Activated T-cell treated with anti-CD3 and anti-CD28 coated beads, Interleukin-2, amount 50 U/mL, for 24 hours (primary cell): ENCODE data around the gene MRTFA.
A peak's percentile ranks its signal among the peaks of the same experiment; 100 is the strongest.

Source experiments
- DNase-seq: peaks from one replicate; pipeline ENCODE4 v3.0.0-alpha.2; 2020
- H3K27ac Mint-ChIP-seq: 2 replicates; pipeline ENCODE4 v1.8.0; 2020; ENCODE audit warnings: mild to moderate bottlenecking, mixed read lengths
- H3K27me3 Mint-ChIP-seq: 2 replicates; pipeline ENCODE4 v1.8.0; 2020; ENCODE audit warnings: mixed read lengths
- H3K36me3 Mint-ChIP-seq: 2 replicates; pipeline ENCODE4 v1.8.0; 2020; ENCODE audit warnings: low read depth, mixed read lengths
- H3K4me1 Mint-ChIP-seq: 2 replicates; pipeline ENCODE4 v1.8.0; 2020; ENCODE audit warnings: low read depth, mixed read lengths
- H3K4me3 Mint-ChIP-seq: 2 replicates; pipeline ENCODE4 v1.8.0; 2020; ENCODE audit warnings: mild to moderate bottlenecking, moderate library complexity, mixed read lengths
- H3K9me3 Mint-ChIP-seq: 2 replicates; pipeline ENCODE4 v1.8.0; 2020; ENCODE audit warnings: mixed read lengths

Gene MRTFA

DNA sequence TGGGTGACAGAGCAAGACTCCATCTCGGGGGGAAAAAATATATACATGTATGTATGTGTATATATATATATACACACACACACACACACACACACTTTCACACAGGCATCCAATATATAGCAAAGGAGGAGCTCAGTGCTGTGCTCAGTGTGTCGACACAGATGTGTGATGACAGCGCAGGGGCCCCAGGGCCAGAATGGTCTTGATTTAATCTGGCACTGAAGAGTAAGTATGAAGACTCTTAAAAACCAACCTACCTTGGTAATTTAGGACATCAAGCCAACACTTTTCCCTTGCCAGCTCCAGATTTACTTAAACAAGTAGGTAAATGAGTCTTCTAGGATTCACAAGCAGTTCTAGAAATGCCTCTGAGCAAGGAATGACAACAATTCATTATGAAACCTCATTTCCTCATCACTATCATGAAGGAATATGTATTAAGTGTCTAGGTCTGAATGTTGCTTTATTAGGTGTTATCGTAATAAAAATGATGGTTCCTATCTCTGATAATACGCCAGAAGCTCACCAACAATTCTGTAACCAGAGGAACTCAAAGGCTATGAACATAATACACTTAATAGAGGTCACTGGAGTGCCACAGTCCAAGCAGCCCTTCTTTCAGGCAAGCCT lies 194.6 kb downstream of the MRTFA start:
- H3K9me3 Mint-ChIP-seq = no peaks in the 10 kb centered on the region
- H3K36me3 Mint-ChIP-seq = peaks cover 39% of the 10 kb centered on the region
- no peaks in the 10 kb centered on the region for H3K27me3 Mint-ChIP-seq
- DNase-seq = no peak
- peak overlapping the region; percentile 31 for H3K27ac Mint-ChIP-seq
- no peak overlapping the region for H3K4me3 Mint-ChIP-seq
- peaks cover 80% of the 10 kb centered on the region for H3K4me1 Mint-ChIP-seq

DNA sequence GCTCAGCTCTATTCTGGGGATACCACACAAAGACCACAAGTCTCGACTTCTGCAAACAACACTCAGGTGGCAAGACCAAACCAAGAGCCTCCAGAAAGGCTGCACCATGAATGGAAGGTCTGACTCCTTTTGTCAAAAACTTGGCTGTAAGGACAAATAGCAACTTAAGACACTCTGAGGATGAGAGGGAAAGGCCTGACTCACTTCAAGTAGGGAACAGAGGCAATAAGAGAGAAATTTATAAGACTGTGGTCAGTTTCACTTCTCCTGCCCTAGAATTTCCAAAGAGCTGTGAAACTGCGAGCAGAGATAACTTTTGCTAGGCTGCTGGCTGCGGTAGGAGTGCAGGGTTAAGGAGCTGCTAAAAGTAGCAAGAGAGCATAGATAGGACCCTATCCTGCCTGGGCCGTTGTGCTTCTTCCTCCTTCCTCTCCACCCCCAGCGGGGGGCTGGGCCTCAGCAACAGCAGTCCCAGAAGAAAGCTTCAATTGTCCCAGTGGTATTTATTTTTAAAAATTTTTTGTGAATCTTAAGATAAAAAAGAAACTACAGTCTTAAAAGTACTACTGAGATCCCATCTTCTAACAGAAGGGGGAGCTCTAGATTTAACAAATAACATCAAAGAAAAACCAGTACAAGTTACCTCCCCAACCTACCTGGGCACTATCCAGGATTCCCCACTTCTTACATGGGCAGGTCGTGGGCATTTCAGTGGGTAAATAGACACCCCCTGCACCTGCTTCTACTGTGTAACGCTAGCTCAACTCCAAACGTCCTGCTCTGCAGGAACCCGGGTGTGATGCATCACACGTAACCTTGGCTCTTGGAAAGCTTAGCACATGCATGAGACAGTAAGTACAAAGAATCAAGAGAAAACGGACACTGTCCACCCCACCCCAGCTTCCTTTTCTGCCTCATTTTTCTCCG lies 199.8 kb downstream of the MRTFA start:
- no peaks in the 10 kb centered on the region for H3K27me3 Mint-ChIP-seq
- DNase-seq = peak; percentile 60
- H3K4me3 Mint-ChIP-seq = peak overlapping the region; percentile 30
- H3K27ac Mint-ChIP-seq = peak overlapping the region; percentile 70
- H3K4me1 Mint-ChIP-seq = peaks cover 71% of the 10 kb centered on the region
- no peaks in the 10 kb centered on the region for H3K9me3 Mint-ChIP-seq
- peaks cover 51% of the 10 kb centered on the region for H3K36me3 Mint-ChIP-seq

DNA sequence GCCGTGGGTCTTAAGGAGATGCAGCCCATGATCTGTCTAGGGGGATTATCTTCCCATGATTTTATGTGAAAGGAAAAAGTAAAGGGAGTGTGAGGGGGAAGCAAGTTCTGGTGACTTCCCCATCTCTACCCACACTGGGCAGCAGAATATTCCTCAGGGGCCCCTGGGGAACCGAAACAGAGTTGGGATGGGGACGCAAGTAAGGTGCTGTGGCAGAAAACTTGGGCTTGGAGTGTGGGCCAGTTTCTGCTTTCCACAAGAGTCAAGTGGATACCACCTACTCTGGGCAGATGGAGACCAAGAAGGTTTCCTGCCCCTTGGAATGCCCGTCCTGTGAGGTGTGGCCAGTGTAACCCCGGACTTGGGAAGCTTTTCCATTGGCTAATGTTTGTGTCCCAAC lies 201.8 kb downstream of the MRTFA start:
- Mint-ChIP-seq H3K9me3 (no peaks in the 10 kb centered on the region), H3K36me3 (peaks cover 55% of the 10 kb centered on the region), H3K27me3 (no peaks in the 10 kb centered on the region), H3K27ac (peak overlapping the region; percentile 32), H3K4me3 (no peak overlapping the region), H3K4me1 (peaks cover 61% of the 10 kb centered on the region)
- DNase-seq = peak; percentile 12

DNA sequence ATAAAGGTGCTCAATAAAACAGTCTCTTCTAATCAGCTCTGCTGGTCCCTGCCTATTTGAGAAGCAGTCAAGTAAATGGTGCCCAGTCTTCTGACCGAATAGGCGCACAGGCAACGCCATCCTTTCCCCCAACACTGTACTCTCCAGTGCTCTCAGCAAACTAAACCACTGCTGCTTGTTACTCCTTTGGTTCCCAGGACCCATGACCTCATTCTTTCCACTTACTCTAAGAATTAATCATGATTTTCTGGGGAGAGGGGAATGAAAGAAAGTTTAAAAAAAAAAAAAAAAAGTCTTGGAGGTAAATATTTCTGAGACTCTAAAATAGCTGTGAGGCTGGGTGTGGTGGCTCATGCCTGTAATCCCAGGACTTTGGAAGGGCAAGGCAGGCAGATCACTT lies 202.4 kb downstream of the MRTFA start:
- Mint-ChIP-seq H3K9me3 (no peaks in the 10 kb centered on the region), H3K36me3 (peaks cover 58% of the 10 kb centered on the region), H3K27me3 (no peaks in the 10 kb centered on the region), H3K4me1 (peaks cover 58% of the 10 kb centered on the region), H3K4me3 (no peak overlapping the region), H3K27ac (peak overlapping the region; percentile 49)
- no peak for DNase-seq

DNA sequence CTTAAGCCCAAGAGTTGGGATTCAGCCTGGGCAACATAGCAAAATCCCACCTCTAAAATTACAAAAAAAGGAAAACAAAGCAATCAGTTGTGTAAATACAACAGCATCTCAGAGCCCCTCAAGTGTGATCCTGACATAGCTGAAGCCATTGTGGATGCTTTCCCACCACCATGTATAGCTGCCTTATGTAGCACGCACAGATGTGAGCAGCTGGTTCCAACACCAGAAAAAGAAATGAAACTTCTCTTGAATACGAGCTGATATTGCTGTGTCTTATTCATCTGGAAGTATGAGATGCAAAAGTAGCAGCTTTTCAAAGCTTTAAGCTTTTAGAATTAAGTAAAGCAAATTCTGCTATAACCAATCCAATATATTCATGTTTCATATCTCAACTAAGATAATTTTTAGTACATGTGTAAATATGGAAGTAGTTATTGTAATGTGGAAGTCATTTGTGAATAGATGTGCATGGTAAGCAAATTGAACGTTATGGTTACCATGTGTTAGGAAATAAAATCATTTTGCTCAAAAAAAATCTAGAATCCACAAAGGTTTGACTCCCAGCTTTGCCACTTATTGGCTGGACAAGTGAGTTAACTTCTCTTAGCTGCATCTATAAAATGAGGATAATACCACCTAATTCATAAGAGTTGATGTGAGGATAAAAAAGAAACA lies 203.0 kb downstream of the MRTFA start:
- Mint-ChIP-seq H3K36me3 (peaks cover 63% of the 10 kb centered on the region), H3K4me1 (peaks cover 55% of the 10 kb centered on the region), H3K27ac (peak overlapping the region; percentile 49), H3K27me3 (no peaks in the 10 kb centered on the region), H3K4me3 (no peak overlapping the region), H3K9me3 (no peaks in the 10 kb centered on the region)
- no peak for DNase-seq

DNA sequence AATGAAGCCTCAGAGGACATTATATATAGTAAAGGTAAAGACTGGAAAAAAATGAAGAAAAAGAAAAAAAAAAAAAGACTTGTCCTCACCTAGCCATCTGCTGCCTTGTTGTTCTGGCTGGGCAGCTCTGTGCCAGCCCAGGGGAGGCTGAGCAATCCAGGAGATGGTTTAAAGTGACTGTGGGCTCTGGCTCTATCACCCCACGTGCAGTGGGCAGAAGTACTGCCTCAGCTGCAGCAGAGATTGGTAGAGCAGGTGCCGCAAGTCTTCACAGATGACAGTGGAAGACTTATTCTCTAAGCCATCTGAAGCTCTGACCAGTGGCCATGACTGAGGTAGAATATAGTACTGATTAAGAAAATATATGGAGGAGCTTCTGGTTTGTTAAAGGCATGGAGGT lies 203.9 kb downstream of the MRTFA start:
- Mint-ChIP-seq H3K27me3 (no peaks in the 10 kb centered on the region), H3K9me3 (no peaks in the 10 kb centered on the region), H3K36me3 (peaks cover 73% of the 10 kb centered on the region), H3K27ac (no peak overlapping the region), H3K4me3 (no peak overlapping the region), H3K4me1 (peaks cover 46% of the 10 kb centered on the region)
- DNase-seq = no peak

DNA sequence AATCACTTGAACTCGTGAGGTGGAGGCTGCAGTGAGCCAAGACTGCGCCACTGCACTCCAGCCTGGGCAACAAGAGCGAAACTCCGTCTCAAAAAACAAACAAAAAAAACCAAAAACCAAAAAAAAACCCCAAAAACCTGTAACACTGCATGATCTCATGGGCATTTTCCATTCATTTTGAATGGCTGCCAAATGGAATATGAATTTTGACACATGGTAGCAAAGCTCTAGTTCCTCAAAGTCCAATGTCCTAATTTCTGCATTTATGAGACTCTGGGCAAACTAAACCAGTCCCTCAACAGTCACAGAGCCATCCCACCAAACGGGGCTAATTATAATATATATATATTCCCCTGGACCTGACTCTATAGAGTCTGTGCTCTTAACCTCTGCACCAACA lies 204.4 kb downstream of the MRTFA start:
- Mint-ChIP-seq H3K4me1 (peaks cover 41% of the 10 kb centered on the region), H3K9me3 (no peaks in the 10 kb centered on the region), H3K36me3 (peaks cover 77% of the 10 kb centered on the region), H3K27ac (no peak overlapping the region), H3K27me3 (no peaks in the 10 kb centered on the region), H3K4me3 (no peak overlapping the region)
- DNase-seq = no peak

DNA sequence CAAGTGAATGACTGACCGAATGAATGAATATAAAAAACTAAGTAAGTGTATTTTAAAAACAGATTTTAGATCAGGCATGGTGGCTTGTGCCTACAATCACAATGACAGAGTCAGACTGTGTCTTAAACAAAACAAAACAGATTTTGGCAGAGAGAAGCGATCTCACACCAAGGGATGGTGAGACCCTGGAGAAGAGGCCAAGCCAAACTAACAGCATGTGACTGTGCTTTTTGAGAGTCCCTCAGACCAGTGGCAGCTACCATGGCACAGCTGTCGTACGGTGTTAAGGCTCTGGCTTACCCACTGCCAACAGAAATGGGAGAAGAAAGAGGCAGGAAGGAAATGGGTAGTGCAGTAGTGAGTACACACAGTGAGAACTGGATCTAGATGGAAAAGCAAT lies 205.5 kb downstream of the MRTFA start:
- Mint-ChIP-seq H3K27me3 (no peaks in the 10 kb centered on the region), H3K27ac (peak overlapping the region; percentile 77), H3K4me3 (no peak overlapping the region)

DNA sequence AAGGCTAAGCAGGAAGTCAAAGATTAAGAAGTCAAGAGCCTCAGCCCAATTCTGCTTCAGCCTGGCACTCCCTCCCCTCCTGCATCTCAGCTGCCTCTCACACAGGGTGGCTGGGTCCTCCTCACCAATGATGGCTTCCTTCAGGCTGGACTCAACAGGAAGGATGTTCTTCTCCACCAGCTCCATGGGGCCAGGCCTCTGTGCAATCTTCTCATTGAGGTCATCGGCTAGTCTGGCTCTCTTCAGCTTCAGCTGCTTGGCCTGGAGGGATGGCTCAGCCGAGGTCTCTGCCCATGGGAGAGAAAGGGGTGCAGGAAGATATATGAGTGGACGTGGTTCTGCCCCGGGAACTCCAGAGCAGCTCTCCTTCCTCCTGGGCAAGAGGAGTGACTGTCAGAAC lies 207.0 kb downstream of the MRTFA start:
- no peak overlapping the region for H3K4me3 Mint-ChIP-seq
- H3K4me1 Mint-ChIP-seq = peaks cover 19% of the 10 kb centered on the region
- DNase-seq = no peak
- no peaks in the 10 kb centered on the region for H3K27me3 Mint-ChIP-seq
- H3K9me3 Mint-ChIP-seq = no peaks in the 10 kb centered on the region
- H3K36me3 Mint-ChIP-seq = peaks cover 92% of the 10 kb centered on the region
- peak overlapping the region; percentile 70 for H3K27ac Mint-ChIP-seq

More for the DNA sequence above, 205.5 kb downstream of the MRTFA start:
- Mint-ChIP-seq H3K4me1 (peaks cover 29% of the 10 kb centered on the region), H3K9me3 (no peaks in the 10 kb centered on the region), H3K36me3 (peaks cover 87% of the 10 kb centered on the region)
- no peak for DNase-seq

DNA sequence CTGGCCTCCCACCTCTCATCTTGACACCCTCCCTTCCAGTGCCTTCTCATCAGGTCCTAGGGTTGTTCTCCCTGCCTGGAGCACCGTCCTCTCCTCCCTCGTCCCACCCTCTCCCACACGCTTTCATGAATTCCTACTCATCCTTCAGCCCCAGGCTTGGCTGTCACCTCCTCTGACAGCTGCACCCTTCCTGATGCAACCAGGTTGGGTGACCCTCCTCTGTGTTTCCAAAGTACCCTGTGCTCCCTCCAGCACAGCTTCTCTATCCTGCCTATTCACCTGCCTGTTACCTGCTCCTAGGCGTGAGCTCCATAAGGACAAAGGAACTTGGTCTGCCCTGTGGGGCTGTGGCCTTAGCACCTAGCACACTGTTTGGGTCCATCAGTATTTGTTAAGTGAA lies 207.7 kb downstream of the MRTFA start:
- Mint-ChIP-seq H3K36me3 (peaks cover 87% of the 10 kb centered on the region), H3K27me3 (no peaks in the 10 kb centered on the region), H3K9me3 (no peaks in the 10 kb centered on the region), H3K4me1 (peaks cover 13% of the 10 kb centered on the region), H3K4me3 (no peak overlapping the region), H3K27ac (peak overlapping the region; percentile 83)
- DNase-seq = no peak

DNA sequence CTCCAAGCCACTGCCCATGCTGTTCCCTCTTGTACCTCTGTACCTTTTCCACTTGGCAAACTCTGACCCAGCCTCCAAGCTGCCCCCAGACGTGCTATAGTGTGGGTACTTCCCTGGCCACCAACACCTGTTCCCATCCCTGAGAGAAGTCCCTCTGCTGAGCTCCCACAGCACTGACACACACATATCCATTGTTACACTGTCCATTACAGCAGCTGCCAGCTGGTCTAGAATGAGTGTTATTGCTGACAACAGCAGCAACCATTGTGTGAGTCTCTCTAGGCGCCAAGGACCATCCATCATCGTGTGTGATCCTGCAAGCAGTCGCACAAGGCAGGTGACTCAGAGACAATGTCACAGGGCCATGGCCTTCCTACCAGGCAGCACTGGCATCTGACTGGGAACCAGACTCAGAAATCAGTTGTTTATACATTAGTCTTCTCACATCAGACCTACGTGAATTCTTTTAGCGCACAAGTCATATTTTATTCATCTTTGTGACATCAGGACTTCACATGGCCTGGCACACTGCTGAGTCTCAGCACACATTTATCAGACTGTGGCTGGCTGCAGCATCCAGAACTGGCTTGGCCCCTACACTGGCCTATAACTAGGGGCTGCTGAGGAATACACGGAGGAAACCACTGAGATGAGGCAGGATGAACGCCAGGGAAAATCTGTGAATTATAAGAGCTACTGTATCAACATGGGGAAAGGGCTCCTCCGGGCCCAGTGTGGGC lies 209.8 kb downstream of the MRTFA start:
- no peak for DNase-seq
- H3K9me3 Mint-ChIP-seq = no peaks in the 10 kb centered on the region
- H3K27me3 Mint-ChIP-seq = no peaks in the 10 kb centered on the region
- H3K36me3 Mint-ChIP-seq = peaks cover 91% of the 10 kb centered on the region
- H3K4me1 Mint-ChIP-seq = peaks cover 7% of the 10 kb centered on the region
- H3K4me3 Mint-ChIP-seq = no peak overlapping the region
- peak overlapping the region; percentile 27 for H3K27ac Mint-ChIP-seq

DNA sequence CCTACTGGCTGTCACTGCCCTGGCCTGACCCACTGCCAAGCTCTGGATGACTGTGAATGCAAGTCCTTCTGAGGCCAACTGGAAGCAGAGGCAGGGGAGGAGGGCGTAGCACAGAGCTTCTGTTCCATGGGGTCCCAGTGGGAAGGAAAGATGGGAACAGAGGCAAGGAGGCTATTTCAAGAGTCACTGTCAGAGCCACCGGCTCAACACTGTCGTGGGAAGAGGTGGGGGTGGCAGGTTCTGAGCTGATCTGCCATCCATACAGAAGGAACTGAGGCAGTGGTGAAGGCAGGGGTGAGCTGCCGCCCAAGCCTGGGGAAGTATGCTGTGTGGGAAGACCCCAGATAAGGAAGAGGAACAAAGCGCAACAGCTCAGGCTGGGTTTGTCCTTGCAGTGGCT lies 211.4 kb downstream of the MRTFA start:
- Mint-ChIP-seq H3K36me3 (peaks cover 91% of the 10 kb centered on the region), H3K27ac (peak overlapping the region; percentile 53), H3K4me1 (peaks cover 3% of the 10 kb centered on the region), H3K27me3 (no peaks in the 10 kb centered on the region), H3K9me3 (no peaks in the 10 kb centered on the region), H3K4me3 (no peak overlapping the region)
- DNase-seq = no peak

DNA sequence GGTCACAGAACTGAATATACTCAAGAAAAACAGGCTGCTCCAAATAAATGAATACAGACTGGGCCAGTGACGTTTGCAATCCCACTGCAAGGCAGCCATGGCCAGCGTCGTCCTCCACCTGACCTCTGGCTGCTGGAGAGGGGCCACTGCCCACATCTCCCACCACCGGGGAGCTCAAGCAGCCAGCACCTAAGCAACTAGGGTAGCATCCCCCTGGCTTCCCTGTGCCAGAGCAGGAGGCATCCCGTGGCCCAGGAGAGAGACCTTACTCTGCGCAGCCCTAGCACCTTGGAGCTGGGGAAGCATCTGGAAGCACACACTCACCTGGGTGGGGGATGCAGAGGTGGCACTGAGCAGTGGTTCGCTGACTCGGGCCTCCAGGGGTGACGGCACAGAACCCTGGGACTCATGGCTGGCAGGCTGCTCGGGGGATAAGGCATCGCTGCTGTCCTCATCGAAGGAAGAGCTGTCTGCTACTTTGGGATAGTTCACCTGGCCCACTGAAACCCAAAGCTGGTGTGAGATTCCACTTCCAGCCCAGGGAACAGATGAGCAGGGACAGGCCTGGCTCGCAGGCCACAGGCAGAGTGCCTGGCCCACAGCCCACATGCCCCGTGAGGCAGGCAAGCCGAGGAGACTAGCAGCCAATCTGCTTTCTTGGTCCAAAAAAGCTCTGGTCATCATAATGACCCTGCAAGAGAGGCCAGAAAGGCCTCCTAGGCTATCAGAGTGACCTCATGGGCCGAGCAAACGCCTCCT lies 212.5 kb downstream of the MRTFA start:
- H3K36me3 Mint-ChIP-seq = peaks cover 90% of the 10 kb centered on the region
- H3K4me3 Mint-ChIP-seq = no peak overlapping the region
- peak overlapping the region; percentile 73 for H3K27ac Mint-ChIP-seq

DNA sequence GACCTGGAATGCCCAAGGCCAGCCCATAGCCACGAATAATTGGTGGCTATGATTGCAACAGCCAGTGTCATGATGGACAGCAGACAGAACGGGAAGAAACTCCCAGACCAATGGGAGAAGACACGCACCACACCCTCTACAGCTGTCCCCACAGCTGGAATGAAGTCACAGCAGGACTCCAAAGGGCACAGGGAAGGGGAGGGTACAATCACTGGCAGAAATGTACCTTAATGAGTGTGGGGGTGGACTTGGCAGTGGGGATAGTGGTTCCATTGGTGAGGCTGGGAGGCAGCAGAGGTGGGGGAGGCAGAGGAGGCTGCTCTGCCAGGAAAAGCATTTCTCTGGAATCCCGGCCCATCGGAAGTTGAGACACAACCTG lies 213.2 kb downstream of the MRTFA start:
- Mint-ChIP-seq H3K27ac (peak overlapping the region; percentile 73), H3K4me3 (no peak overlapping the region), H3K36me3 (peaks cover 84% of the 10 kb centered on the region), H3K27me3 (no peaks in the 10 kb centered on the region), H3K9me3 (no peaks in the 10 kb centered on the region), H3K4me1 (peaks cover 1% of the 10 kb centered on the region)
- no peak for DNase-seq

More for the DNA sequence above, 212.5 kb downstream of the MRTFA start:
- Mint-ChIP-seq H3K4me1 (peaks cover 3% of the 10 kb centered on the region), H3K9me3 (no peaks in the 10 kb centered on the region), H3K27me3 (no peaks in the 10 kb centered on the region)
- no peak for DNase-seq
